Fibroblast of lung (primary cell): ENCODE measurements around the gene ADI1.

ENCODE experiments used
- CTCF ChIP-seq, 2 donors: IDR thresholded peaks in 1 of 2; conservative IDR thresholded peaks in 1 of 2; 1 replicate in 1 of 2; 2 replicates in 1 of 2; pipeline ENCODE4 v1.5.1; 2011 to 2012; ENCODE audit warnings: low read length in 2 of 2, control low read depth in 1 of 2, inconsistent platforms in 1 of 2, low read depth in 1 of 2, mild to moderate bottlenecking in 1 of 2
- EZH2 ChIP-seq: IDR thresholded peaks from 2 replicates; pipeline ENCODE4 v1.5.1; 2012; ENCODE audit warnings: low read length, control low read depth, mild to moderate bottlenecking; ENCODE audit errors: missing control alignments

- TF ChIP-seq CTCF (conservative IDR thresholded peaks at IDR 0.05 in 1 of 2, IDR thresholded peaks at IDR 0.05 in 1 of 2; ENCODE audit: low read depth in 1 of 2, low read length in 2 of 2) (no peak), EZH2 (no peak)
These were observed 56.0 kb downstream of the ADI1 start for GRCh38 chr2:3463186-3463835.
